ENCODE measurements around the gene LYPD8.

DNA sequence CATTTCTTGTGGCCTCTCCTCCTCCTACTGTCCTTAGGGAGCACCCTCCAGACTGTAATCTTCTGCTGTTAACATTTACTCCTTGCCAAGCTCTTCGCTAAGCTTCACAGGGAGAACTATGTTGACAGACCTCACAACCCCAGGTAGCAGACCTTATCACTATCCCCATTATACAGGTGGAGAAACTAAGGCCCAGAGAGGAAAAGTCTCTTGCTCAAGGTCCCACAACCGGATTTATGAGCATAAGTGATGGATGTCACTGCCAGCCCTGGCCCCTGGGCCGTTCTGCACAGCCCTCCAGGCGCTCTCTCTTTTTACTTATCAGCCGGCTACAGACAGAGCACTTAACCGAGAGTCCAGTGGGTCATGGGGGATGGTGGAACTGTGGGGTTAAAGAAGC, 18.1 kb downstream of the LYPD8 start:
- TF ChIP-seq, protein P1, sequence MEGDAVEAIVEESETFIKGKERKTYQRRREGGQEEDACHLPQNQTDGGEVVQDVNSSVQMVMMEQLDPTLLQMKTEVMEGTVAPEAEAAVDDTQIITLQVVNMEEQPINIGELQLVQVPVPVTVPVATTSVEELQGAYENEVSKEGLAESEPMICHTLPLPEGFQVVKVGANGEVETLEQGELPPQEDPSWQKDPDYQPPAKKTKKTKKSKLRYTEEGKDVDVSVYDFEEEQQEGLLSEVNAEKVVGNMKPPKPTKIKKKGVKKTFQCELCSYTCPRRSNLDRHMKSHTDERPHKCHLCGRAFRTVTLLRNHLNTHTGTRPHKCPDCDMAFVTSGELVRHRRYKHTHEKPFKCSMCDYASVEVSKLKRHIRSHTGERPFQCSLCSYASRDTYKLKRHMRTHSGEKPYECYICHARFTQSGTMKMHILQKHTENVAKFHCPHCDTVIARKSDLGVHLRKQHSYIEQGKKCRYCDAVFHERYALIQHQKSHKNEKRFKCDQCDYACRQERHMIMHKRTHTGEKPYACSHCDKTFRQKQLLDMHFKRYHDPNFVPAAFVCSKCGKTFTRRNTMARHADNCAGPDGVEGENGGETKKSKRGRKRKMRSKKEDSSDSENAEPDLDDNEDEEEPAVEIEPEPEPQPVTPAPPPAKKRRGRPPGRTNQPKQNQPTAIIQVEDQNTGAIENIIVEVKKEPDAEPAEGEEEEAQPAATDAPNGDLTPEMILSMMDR (IDR thresholded peaks at IDR 0.05; ENCODE audit: low read depth, low read length, poor library complexity, severe bottlenecking): no peak
- TF ChIP-seq EZH2phosphoT487 (IDR thresholded peaks at IDR 0.05; ENCODE audit: borderline replicate concordance, low read length): no peak

Data from DOHH2 (cell line).